GM04504 (cell line): ENCODE data around the gene BICD2.

Experiments
- DNase-seq: peaks from one replicate; pipeline ENCODE4 v3.0.0-alpha.2; 2012; ENCODE audit warnings: low read depth

The BICD2 gene

DNA sequence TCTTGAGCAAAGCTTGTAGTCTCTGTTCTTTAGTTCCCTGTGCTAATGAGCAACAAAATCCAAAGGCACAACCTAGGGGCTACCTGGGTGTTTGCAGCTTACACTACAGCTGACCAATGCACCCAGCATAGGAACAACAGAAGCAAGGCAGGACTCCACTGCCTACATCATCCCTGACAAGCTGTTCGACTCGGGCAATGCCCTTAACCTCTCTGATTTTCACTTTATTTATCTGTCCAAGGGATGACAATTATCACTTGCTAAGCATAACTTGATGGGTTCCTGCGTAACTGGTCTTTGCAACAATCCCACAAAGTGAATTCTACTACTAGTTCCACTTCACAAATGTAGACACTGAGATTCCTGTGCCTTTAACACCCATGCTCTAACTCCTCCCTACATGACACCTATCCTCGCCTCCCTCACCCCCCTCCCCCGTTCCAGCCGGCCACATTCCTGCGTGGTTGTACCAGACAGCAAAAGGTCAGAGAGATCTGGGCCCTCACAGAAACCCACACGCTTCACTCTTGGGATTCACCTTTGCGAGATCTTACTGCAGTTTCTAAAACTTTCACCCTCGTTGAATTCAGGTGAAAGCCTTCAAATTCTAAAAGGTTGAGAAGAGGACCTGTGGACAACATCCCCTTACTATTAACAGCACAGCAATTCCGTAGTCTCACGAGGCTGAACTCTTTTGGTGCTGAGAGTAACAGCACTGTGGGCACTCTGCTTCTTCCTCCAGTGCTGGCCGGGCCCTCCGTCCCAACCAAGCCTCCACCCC is 95.7 kb downstream of the BICD2 start:
- DNase-seq = no peak

GRCh38 chr9:92666912-92667532 is 97.6 kb downstream of the BICD2 start:
- no peak for DNase-seq

DNA sequence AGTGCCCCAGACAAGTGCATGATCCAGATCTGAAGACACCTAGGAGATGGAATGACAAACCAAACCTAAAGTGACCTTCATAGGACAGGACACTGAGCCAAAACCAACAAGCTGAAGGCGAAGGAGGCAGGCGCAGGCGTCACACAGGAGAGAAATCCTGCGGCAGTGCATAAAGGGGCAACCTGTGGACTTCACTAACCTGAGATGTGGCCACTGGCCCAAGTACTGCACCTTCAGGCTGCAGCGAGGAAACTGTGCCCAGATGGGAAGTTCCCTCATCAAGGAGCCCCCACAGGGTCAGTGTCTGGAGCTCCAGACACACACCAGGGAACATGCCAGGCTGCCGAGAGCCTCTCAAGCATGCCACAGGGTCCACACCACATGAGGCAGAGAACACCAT is 98.4 kb downstream of the BICD2 start:
- no peak for DNase-seq

- no peak for DNase-seq
These were observed 98.8 kb downstream of the BICD2 start for GRCh38 chr9:92665836-92666235.

DNA sequence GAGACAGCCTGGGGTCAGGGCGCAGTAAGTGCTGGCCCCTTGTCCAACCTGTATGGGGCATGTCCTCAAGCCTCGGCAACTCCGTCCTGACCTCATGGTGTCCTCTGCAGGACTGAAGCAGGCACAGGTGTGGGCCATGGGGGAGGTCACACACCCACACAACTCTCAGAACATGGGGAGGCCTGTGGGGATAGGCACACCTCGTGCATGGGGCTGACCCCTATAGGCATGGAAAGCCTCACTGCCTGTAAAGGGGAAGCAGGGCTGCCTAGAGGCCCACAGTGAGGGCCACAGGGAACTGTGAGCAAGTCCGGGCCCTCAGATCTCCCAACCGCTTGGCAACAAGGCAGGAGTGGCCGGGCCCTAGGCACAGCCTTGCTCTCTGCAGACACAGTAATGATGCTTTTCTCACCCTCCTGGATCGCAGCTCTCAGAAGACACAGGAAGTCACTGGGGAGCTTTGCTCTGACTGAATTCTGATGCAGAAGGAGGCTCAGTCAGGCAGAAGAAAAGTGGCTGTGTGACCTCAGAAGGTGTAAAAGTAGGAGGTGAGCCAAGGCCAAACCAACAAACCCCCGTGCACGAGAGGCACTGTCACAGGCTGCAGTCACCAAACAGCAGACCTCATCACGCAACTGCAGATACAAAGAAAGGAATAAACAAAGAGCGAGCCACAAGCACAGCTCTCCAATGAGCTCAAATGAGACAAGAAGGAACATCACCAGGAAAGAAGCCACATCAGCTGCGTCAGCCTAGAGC is 100.1 kb downstream of the BICD2 start:
- DNase-seq = no peak

DNA sequence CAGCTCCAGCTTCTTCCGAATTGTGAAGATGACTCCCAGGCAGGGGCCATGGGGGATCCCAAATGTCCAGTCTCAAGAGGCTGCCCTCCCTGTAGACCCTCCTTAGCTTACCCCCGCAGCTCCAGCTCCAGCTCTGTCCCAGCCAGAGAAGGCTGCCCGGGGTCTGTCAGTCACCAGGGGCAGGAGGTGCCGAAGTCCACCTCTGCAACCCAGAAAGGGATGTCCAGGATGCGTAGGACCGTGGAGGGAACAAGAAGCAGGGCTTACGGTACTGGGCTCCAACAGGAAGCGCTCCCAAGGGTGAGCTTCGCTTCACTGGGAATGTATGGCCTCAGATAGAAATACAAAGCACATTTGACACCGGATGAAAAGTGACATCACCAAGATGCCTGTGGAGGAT is 100.7 kb downstream of the BICD2 start:
- DNase-seq = no peak

- no peak for DNase-seq
These were observed 101.5 kb downstream of the BICD2 start for GRCh38 chr9:92663126-92663525.

DNA sequence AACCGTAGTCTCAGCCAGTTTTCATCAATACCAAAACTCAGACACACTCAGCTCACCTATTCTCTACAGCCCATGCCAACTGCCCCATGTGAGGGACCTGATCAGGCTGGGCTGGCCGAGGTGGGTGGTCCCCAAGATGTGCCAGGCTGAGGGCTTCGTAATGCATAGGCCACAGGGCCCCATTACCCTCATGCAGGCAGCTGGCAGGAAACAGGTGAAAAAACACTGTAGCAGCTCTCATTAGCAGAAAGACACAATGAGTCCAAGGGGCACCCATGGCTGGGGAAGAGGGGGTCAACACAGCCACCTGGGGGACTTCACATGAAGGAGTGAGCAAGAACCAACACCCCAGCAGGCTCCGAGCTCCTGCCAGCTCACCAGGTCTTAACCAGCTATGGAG is 102.9 kb downstream of the BICD2 start:
- DNase-seq = no peak
